ENCODE measurements around the gene GAS2L2.
"Not testable (repeated sequence)": the region's sequence is repeated elsewhere in the genome, so short reads cannot be mapped to it uniquely, and the experiment has no call there.

GAS2L2 gene

GRCh38 chr17:35703308-35703707 is 49.7 kb downstream of the GAS2L2 start:
- DNase-seq (ENCODE audit: insufficient read length, low spot score); FAIRE-seq: not testable (repeated sequence)

- DNase-seq (ENCODE audit: insufficient read length, low spot score) = no peak
- FAIRE-seq = no peak
Observed at GRCh38 chr17:35701491-35701890, 51.5 kb downstream of the GAS2L2 start.

- no peak for FAIRE-seq
- DNase-seq (ENCODE audit: insufficient read length, low spot score) = no peak
Observed at GRCh38 chr17:35700150-35700549, 52.9 kb downstream of the GAS2L2 start.

- no peak for DNase-seq (ENCODE audit: insufficient read length, low spot score)
- FAIRE-seq = no peak
Observed at GRCh38 chr17:35698800-35699199, 54.2 kb downstream of the GAS2L2 start.

- DNase-seq (ENCODE audit: insufficient read length, low spot score) (no peak), FAIRE-seq (no peak)
Observed at GRCh38 chr17:35695613-35696012, 57.4 kb downstream of the GAS2L2 start.

GRCh38 chr17:35694906-35695305 is 58.1 kb downstream of the GAS2L2 start:
- FAIRE-seq (no peak), DNase-seq (ENCODE audit: insufficient read length, low spot score) (no peak)

All from GM19239 (cell line).